Transverse colon (tissue), 4 donors: ENCODE results near the gene PRRC2A. TPM values are rescaled to one million over a fixed set of nuclear protein-coding genes. Genes with fewer than 3 reads are reported as not detected.

Experiments
- DNase-seq: peaks from one replicate; pipeline ENCODE4 v3.0.0-alpha.2; 2019
- H3K27ac ChIP-seq, 4 donors: fragments of 200-600 bp; sonication (generic); 2 replicates each; pipeline ENCODE4 v1.5.1; 2016 to 2018; ENCODE audit warnings: inconsistent platforms in 4 of 4
- H3K27me3 ChIP-seq: fragments of 200-600 bp; sonication (generic); 2 replicates; pipeline ENCODE4 v1.5.1; 2017; ENCODE audit warnings: inconsistent platforms
- H3K36me3 ChIP-seq, 4 donors: fragments of 200-600 bp; sonication (generic); 2 replicates each; pipeline ENCODE4 v1.5.1; 2017 to 2019; ENCODE audit warnings: inconsistent platforms in 4 of 4
- H3K4me1 ChIP-seq, 4 donors: fragments of 200-600 bp; sonication (generic); 2 replicates each; pipeline ENCODE4 v1.5.1; 2017 to 2020; ENCODE audit warnings: inconsistent platforms in 4 of 4
- H3K4me3 ChIP-seq, 4 donors: fragments of 200-600 bp; sonication (generic); 1 replicate in 1 of 4; 2 replicates in 3 of 4; pipeline versions ENCODE4 v1.5.1 to v1.6.1; 2017 to 2019; ENCODE audit warnings: inconsistent platforms in 4 of 4
- H3K9me3 ChIP-seq, 2 donors: fragments of 200-600 bp; sonication (generic); 2 replicates each; pipeline ENCODE4 v1.5.1; 2017 to 2019; ENCODE audit warnings: inconsistent platforms in 2 of 2
- CTCF ChIP-seq, 5 experiments: fragments of 200-600 bp in 3 of 5; fragments of 450-650 bp in 2 of 5; sonication (generic) in 3 of 5; IDR thresholded peaks; 1 replicate in 2 of 5; 2 replicates in 3 of 5; pipeline ENCODE4 v1.5.1; 2016 to 2017; ENCODE audit warnings: antibody characterized with exemption in 5 of 5, inconsistent platforms in 3 of 5, mild to moderate bottlenecking in 2 of 5, moderate library complexity in 1 of 5
- EP300 ChIP-seq: sonication (generic); formaldehyde crosslinking; IDR thresholded peaks from one replicate; pipeline ENCODE4 v1.6.1; 2017; ENCODE audit warnings: antibody characterized with exemption, low read depth
- POLR2A ChIP-seq: fragments of 450-650 bp; IDR thresholded peaks from one replicate; pipeline ENCODE4 v1.6.1; 2016; ENCODE audit warnings: antibody characterized with exemption, mild to moderate bottlenecking, moderate library complexity
- POLR2AphosphoS5 ChIP-seq, 3 donors: sonication (generic); formaldehyde crosslinking; IDR thresholded peaks; one replicate each; pipeline ENCODE4 v1.6.1; 2016; ENCODE audit warnings: antibody characterized with exemption in 3 of 3
- WGBS, 2 donors: methylation state at CpG; one replicate each; pipeline ENCODE4 v1.1.5; 2018; ENCODE audit warnings: low coverage in 1 of 2; 5-methylcytosine and 5-hydroxymethylcytosine counted together
- in situ Hi-C, 4 donors: fragments of 200-750 bp; cut with MboI; loops; one replicate each; pipeline versions ENCODE4 v1.15.0 to v1.15.1; 2017; ENCODE audit warnings: low sequenced_read_pairs in 3 of 4, low pct_ligation_motif_present in 1 of 4, low pct_unique_long_range_greater_than_20kb in 1 of 4
- intact Hi-C: fragments of 100-400 bp; cut with DNase I; formaldehyde crosslinking; loops from one replicate; pipeline ENCODE4 v1.15.1; 2023; ENCODE audit warnings: low total_unique reads
- total RNA-seq, 4 donors: library from RNA; depleted of rRNA; stranded (reverse); fragments of >200 nt; gene quantifications; one replicate each; pipeline ENCODE4 v1.1.0, GENCODE V29; 2016

Gene PRRC2A
- total RNA-seq, 4 donors from 2014 or later, result 63.9 to 138 (median 85.8) TPM

GRCh38 chr6:31639449-31639861, 18.9 kb downstream of the PRRC2A start:
- Histone ChIP-seq H3K36me3 (peaks cover 0 to 83% (median 41%) of the 10 kb centered on the region in 4 donors), H3K27ac (no peak overlapping the region), H3K27me3 (no peaks in the 10 kb centered on the region), H3K9me3 (no peaks in the 10 kb centered on the region), H3K4me1 (no peaks in the 10 kb centered on the region), H3K4me3 (no peak overlapping the region)
- DNase-seq, result no peak
- in situ Hi-C loops, result no loop called here
- TF ChIP-seq EP300, result no peak
- TF ChIP-seq POLR2AphosphoS5 (IDR thresholded peaks at IDR 0.05), result no peak
- no peak for TF ChIP-seq POLR2A
- TF ChIP-seq CTCF (IDR thresholded peaks at IDR 0.05), result no peak
- intact Hi-C loops, result no loop called here
- WGBS, 2 donors, result 78 to 81% methylated on average over 5 to 10 of the region's 10 CpGs

- no peaks in the 10 kb centered on the region for H3K9me3 ChIP-seq
- no peaks in the 10 kb centered on the region for H3K27me3 ChIP-seq
- H3K27ac ChIP-seq, result no peak overlapping the region
- in situ Hi-C loops (no loop called here), intact Hi-C loops (no loop called here)
- no peak for TF ChIP-seq EP300
- TF ChIP-seq POLR2A, result no peak
- no peak for TF ChIP-seq CTCF (IDR thresholded peaks at IDR 0.05)
- TF ChIP-seq POLR2AphosphoS5 (IDR thresholded peaks at IDR 0.05), result no peak
- peaks cover 0 to 77% (median 36%) of the 10 kb centered on the region in 4 donors for H3K36me3 ChIP-seq
- 98 to 100% methylated on average over 2 to 6 of the region's 6 CpGs for WGBS, 2 donors
- DNase-seq, result no peak
- no peak overlapping the region for H3K4me3 ChIP-seq
- no peaks in the 10 kb centered on the region for H3K4me1 ChIP-seq
Observed at GRCh38 chr6:31640612-31641011, 20.1 kb downstream of the PRRC2A start.

GRCh38 chr6:31641370-31641769, 20.9 kb downstream of the PRRC2A start:
- intact Hi-C loops, result no loop called here
- H3K36me3 ChIP-seq, result peaks cover 0 to 77% (median 34%) of the 10 kb centered on the region in 4 donors
- no peaks in the 10 kb centered on the region for H3K27me3 ChIP-seq
- WGBS, 2 donors, result 83 to 89% methylated on average over 1 to 4 of the region's 4 CpGs
- no peak for DNase-seq
- in situ Hi-C loops, result no loop called here
- H3K4me3 ChIP-seq, result no peak overlapping the region
- H3K4me1 ChIP-seq, result no peaks in the 10 kb centered on the region
- no peaks in the 10 kb centered on the region for H3K9me3 ChIP-seq
- no peak for TF ChIP-seq CTCF (IDR thresholded peaks at IDR 0.05)
- H3K27ac ChIP-seq, result no peak overlapping the region

GRCh38 chr6:31642798-31643570, 22.5 kb downstream of the PRRC2A start:
- intact Hi-C loops, result no loop called here
- WGBS, 2 donors, result 92 to 100% methylated on average over 3 to 6 of the region's 6 CpGs
- Histone ChIP-seq H3K9me3 (no peaks in the 10 kb centered on the region), H3K36me3 (peaks cover 0 to 80% (median 37%) of the 10 kb centered on the region in 4 donors), H3K27me3 (no peaks in the 10 kb centered on the region), H3K4me1 (no peaks in the 10 kb centered on the region), H3K27ac (no peak overlapping the region), H3K4me3 (no peak overlapping the region)
- TF ChIP-seq CTCF (IDR thresholded peaks at IDR 0.05) (no peak), POLR2AphosphoS5 (IDR thresholded peaks at IDR 0.05) (no peak)
- in situ Hi-C loops, result no loop called here
- DNase-seq, result no peak
